Measurements from ENCODE around the gene KIRREL2. TPM values are rescaled to one million over a fixed set of nuclear protein-coding genes. Genes with fewer than 3 reads are reported as not detected.

KIRREL2 gene
- total and polyA plus RNA-seq, 9 of the 15 experiments (the other 6 are each of a cell fraction or from before 2014, with no cell fraction given): 0.01 to 0.12 (median 0.09) TPM; not detected in 4

DNA sequence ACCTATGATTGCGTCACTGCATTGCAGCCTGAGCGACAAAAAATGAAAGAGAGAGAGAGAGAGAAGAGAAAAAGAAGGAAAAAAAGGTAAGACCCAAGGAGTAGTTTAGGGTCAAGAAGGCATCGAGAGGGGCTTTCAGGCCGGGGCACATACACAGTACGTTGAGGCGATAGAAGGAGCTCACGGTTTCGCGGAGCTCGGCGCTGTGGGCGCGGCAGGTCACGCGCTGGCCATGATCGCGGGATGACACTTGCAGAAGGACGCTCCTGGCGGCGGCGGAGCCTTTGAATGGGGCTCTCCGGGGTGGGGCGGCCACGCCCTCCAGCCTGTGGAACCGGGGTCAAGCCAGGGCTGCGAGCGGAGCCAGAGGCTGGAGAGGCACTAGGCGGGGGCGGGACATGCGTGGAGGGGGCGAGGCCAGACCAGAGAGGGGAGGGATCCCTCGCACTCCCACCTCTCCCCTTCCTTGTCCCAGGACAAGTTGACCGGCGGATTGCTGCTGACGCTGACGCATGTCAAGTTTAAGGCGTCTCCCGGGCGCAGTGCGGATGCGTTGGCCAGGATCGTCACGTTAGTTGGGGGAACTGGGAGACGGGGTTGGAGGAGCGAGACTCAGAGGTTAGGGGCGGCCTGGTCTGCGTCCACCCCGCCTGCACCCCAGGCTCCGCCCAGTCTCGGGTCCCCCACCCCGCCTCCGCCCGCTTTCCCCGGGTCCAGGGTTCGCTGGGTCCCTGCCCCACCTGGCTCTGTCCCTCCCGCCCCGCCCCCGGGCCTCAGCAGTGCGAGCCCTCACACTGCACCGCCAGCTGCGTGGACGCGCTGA is 11.3 kb upstream of the KIRREL2 start (continued):
- TF ChIP-seq ATF7 (IDR thresholded peaks at IDR 0.05): peak; percentile 91
- TF ChIP-seq HMGN3 (IDR thresholded peaks at IDR 0.05; ENCODE audit: borderline replicate concordance, extremely low read depth, insufficient read length, low read depth, low read length): peak; percentile 54
- peak; percentile 72 for TF ChIP-seq POLR2G (IDR thresholded peaks at IDR 0.05; ENCODE audit: low read depth, low read length)
- TF ChIP-seq, protein P1, sequence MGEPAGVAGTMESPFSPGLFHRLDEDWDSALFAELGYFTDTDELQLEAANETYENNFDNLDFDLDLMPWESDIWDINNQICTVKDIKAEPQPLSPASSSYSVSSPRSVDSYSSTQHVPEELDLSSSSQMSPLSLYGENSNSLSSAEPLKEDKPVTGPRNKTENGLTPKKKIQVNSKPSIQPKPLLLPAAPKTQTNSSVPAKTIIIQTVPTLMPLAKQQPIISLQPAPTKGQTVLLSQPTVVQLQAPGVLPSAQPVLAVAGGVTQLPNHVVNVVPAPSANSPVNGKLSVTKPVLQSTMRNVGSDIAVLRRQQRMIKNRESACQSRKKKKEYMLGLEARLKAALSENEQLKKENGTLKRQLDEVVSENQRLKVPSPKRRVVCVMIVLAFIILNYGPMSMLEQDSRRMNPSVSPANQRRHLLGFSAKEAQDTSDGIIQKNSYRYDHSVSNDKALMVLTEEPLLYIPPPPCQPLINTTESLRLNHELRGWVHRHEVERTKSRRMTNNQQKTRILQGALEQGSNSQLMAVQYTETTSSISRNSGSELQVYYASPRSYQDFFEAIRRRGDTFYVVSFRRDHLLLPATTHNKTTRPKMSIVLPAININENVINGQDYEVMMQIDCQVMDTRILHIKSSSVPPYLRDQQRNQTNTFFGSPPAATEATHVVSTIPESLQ (CRISPR knock-in tag; IDR thresholded peaks at IDR 0.05): no peak
- no peak for TF ChIP-seq ATF1 (CRISPR knock-in tag; IDR thresholded peaks at IDR 0.05)
- TF ChIP-seq ATF1 (tag; IDR thresholded peaks at IDR 0.05): peak; percentile 77
- TF ChIP-seq, protein P2, sequence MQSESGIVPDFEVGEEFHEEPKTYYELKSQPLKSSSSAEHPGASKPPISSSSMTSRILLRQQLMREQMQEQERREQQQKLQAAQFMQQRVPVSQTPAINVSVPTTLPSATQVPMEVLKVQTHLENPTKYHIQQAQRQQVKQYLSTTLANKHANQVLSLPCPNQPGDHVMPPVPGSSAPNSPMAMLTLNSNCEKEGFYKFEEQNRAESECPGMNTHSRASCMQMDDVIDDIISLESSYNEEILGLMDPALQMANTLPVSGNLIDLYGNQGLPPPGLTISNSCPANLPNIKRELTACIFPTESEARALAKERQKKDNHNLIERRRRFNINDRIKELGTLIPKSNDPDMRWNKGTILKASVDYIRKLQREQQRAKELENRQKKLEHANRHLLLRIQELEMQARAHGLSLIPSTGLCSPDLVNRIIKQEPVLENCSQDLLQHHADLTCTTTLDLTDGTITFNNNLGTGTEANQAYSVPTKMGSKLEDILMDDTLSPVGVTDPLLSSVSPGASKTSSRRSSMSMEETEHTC (IDR thresholded peaks at IDR 0.05): peak; percentile 79
- TF ChIP-seq CREM (IDR thresholded peaks at IDR 0.05; ENCODE audit: low read depth): peak; percentile 65
- TF ChIP-seq SMARCE1 (IDR thresholded peaks at IDR 0.05): peak; percentile 59; the same call in 1 of the 2 replicates
- TF ChIP-seq, protein P3, sequence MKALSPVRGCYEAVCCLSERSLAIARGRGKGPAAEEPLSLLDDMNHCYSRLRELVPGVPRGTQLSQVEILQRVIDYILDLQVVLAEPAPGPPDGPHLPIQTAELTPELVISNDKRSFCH (CRISPR knock-in tag; IDR thresholded peaks at IDR 0.05): no peak
- TF ChIP-seq, protein P3 (tag; IDR thresholded peaks at IDR 0.05): no peak
- TF ChIP-seq, protein P4, sequence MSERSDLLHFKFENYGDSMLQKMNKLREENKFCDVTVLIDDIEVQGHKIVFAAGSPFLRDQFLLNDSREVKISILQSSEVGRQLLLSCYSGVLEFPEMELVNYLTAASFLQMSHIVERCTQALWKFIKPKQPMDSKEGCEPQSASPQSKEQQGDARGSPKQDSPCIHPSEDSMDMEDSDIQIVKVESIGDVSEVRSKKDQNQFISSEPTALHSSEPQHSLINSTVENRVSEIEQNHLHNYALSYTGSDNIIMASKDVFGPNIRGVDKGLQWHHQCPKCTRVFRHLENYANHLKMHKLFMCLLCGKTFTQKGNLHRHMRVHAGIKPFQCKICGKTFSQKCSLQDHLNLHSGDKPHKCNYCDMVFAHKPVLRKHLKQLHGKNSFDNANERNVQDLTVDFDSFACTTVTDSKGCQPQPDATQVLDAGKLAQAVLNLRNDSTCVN (CRISPR knock-in tag; IDR thresholded peaks at IDR 0.05): peak; percentile 4; the same call in 1 of the 2 replicates
